Activated naive CD4-positive, alpha-beta T cell treated with anti-CD3 and anti-CD28 coated beads, Interleukin-2, amount 10 ng/mL, durations not matched to agents 7 days and 5 days (primary cell): ENCODE data around the gene LMTK2.

ENCODE experiments used
- CTCF ChIA-PET: fragments of 350-600 bp; sonication (Branson Sonifier 250); formaldehyde crosslinking; loops from one replicate; lab custom pipeline; 2021; ENCODE audit warnings: antibody characterized with exemption; lab: Charles Lee
- DNase-seq: peaks from one replicate; pipeline ENCODE4 v3.0.0-alpha.2; 2020
- H3K27ac Mint-ChIP-seq: one replicate; pipeline ENCODE4 v1.8.0; 2021; ENCODE audit warnings: mild to moderate bottlenecking, moderate library complexity, mixed read lengths
- H3K27me3 Mint-ChIP-seq: one replicate; pipeline ENCODE4 v1.8.0; 2021; ENCODE audit warnings: mild to moderate bottlenecking, mixed read lengths
- H3K36me3 Mint-ChIP-seq: one replicate; pipeline ENCODE4 v1.8.0; 2021; ENCODE audit warnings: mixed read lengths
- H3K4me1 Mint-ChIP-seq: one replicate; pipeline ENCODE4 v1.8.0; 2021; ENCODE audit warnings: mixed read lengths
- H3K4me3 Mint-ChIP-seq: one replicate; pipeline ENCODE4 v1.8.0; 2021; ENCODE audit warnings: mild to moderate bottlenecking, moderate library complexity, mixed read lengths
- H3K9me3 Mint-ChIP-seq: one replicate; pipeline ENCODE4 v1.8.0; 2021; ENCODE audit warnings: mixed read lengths

LMTK2 gene

DNA sequence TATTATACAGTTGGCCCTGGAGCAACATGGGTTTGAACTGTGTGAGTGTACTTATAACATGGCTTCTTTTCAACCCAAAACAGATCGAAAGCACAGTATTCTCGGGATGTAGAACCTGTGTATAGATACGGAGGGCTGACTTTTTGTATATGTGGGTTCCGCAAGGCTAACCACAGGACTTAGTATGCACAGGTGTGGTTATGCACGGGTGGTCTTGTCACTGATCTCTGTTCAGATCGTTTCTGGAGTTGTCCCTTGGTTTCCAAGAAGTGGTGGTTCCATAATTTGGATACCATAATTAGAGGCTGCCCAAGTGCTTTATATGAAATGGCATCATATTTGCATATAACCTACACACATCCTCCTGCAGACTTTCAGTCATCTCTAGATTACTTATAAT lies 93.7 kb downstream of the LMTK2 start:
- H3K4me3 Mint-ChIP-seq = no peak overlapping the region
- H3K27ac Mint-ChIP-seq = peak overlapping the region; percentile 49
- CTCF ChIA-PET = no interaction called here
- no peak for DNase-seq
- H3K36me3 Mint-ChIP-seq = peaks cover 36% of the 10 kb centered on the region
- peaks cover 55% of the 10 kb centered on the region for H3K4me1 Mint-ChIP-seq
- H3K27me3 Mint-ChIP-seq = no peaks in the 10 kb centered on the region
- H3K9me3 Mint-ChIP-seq = peaks cover 3% of the 10 kb centered on the region

DNA sequence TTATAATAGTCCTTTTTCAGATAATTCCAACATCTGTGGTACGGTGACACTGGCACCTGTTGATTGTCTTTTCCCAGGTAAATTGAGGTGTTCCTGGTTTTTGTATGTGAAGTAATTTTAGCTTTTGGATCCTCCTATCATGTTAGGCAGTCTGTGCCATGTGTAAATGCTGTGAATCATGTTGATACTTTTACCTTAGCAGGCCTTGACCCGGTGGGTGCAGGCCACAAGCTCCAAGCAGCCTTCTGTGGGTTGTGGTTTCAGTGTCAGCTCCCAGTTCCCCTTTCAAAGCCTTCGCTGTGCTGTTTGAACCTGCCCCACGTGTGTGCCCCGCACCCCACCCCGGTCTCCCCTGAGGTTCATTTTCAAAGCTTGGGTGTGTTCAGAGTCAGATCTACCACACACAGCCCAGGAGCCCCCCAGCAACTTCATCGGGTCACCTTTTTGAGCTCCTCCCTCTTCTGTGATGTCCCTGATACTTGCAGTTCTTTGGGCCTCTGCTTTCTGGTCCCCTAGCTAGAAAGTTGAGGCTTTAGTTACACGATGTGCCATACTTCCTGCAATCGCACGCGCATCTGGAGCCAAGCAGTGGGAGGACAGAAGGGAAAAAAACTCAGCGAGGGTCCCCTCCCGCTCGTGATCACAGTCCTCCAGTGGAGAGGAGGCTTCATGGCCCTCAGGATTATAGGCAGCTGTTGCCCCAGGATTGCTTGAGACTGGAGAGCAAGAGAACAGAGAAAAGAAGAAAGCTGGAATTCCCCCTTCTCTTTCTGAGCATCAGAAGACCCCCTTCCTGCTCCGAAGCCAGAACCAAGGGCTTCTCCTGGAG lies 95.9 kb downstream of the LMTK2 start:
- CTCF ChIA-PET = interaction anchor here (1.0 to 1.1 kb wide), 2 partner anchors 34 to 36 kb away, joined by 4 to 5 read pairs; no protein-coding TSS in a partner anchor
- H3K27ac Mint-ChIP-seq = peak overlapping the region; percentile 92
- peaks cover 57% of the 10 kb centered on the region for H3K4me1 Mint-ChIP-seq
- H3K36me3 Mint-ChIP-seq = peaks cover 48% of the 10 kb centered on the region
- no peaks in the 10 kb centered on the region for H3K27me3 Mint-ChIP-seq
- DNase-seq = peak; percentile 85
- H3K9me3 Mint-ChIP-seq = peaks cover 3% of the 10 kb centered on the region
- H3K4me3 Mint-ChIP-seq = peak overlapping the region; percentile 69

DNA sequence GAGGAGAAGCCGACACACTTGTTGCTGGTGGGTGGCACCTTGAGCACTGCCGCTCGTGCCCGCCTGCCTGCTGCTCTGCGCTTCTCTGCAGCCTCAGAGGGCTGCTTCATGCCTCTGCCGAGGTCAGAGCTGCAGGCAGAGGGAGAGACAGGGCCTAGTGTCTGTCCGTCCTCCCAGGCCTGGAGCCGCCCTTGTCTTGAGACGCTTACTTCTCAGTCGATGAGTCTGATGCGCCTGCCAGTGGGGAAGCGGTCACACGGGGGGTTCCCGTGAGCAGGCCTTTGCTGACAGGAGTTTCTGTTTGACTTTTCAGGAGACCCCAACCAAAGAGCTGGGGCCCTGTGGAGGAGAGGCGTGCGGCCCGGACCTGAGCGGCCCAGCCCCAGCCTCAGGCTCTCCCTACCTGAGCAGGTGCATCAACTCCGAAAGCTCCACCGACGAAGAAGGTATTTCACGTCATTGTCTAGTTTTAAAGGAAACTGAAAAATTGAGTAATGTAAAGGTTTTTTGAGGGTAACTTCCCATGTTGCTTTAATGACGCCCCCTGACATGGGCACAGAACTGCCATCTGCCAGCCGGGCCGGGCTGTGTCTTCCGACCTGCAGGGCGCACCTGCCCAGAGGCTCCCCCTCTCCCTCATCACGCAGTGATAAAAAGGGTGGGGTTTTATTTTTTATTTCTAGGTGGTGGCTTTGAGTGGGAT lies 96.8 kb downstream of the LMTK2 start:
- Mint-ChIP-seq H3K27me3 (no peaks in the 10 kb centered on the region), H3K4me1 (peaks cover 57% of the 10 kb centered on the region), H3K4me3 (peak overlapping the region; percentile 9), H3K36me3 (peaks cover 49% of the 10 kb centered on the region), H3K9me3 (peaks cover 3% of the 10 kb centered on the region), H3K27ac (peak overlapping the region; percentile 92)
- no peak for DNase-seq
- CTCF ChIA-PET = interaction anchor here (0.9 to 1.0 kb wide), 2 partner anchors 35 to 36 kb away, joined by 3 to 4 read pairs; no protein-coding TSS in a partner anchor

DNA sequence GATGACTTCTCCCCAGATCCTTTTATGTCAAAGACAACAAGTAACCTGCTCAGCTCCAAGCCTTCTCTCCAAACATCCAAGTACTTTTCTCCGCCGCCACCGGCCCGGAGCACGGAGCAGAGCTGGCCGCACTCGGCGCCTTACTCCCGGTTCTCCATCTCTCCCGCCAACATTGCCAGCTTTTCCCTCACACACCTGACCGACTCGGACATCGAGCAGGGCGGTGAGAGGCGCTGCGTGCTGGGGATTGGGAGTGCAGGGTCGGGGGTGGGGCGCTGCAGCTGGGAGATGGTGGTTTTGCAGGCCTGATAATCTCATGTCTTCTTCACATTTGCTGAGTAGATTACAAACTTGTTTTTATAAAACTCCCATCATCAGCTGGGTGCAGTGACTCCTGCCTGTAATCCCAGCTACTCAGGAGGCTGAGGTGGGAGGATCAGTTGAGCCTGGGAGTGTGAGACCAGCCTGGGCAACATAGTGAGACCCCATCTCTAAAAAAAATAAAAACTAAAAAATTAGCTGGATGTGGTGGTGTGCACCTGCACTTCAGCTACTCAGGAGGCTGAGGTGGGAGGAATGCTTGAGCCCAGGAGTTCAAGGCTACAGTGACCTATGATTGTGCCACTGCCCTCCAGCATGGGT lies 97.4 kb downstream of the LMTK2 start:
- peak overlapping the region; percentile 9 for H3K4me3 Mint-ChIP-seq
- no peaks in the 10 kb centered on the region for H3K27me3 Mint-ChIP-seq
- peaks cover 47% of the 10 kb centered on the region for H3K36me3 Mint-ChIP-seq
- CTCF ChIA-PET = interaction anchor here (0.9 kb wide), 1 partner anchor 36 kb away, joined by 3 read pairs; no protein-coding TSS in a partner anchor
- H3K27ac Mint-ChIP-seq = peak overlapping the region; percentile 49
- no peak for DNase-seq
- H3K4me1 Mint-ChIP-seq = peaks cover 56% of the 10 kb centered on the region
- peaks cover 2% of the 10 kb centered on the region for H3K9me3 Mint-ChIP-seq

DNA sequence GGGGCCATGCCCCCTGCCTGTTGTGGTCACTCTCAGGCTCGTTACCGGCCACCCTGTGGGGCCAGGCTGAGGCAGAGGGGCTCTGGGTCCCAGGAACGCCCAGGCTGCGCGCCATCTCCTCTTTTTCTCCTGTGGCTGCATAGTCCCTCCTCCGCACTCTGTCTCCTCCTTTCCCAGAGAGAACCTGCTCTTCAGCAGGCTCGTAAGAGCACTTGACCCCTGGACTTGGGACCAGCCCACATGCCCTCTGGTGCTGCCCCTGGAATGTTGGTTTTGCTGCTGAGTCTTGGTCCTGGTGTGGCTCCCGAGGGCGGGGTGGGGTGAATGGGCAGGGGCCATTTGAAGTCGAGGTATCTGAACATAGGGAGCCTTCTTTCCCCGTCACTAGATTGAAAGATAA lies 98.0 kb downstream of the LMTK2 start:
- H3K27ac Mint-ChIP-seq = peak overlapping the region; percentile 11
- no peaks in the 10 kb centered on the region for H3K27me3 Mint-ChIP-seq
- CTCF ChIA-PET = no interaction called here
- no peak overlapping the region for H3K4me3 Mint-ChIP-seq
- H3K4me1 Mint-ChIP-seq = peaks cover 52% of the 10 kb centered on the region
- no peak for DNase-seq
- peaks cover 43% of the 10 kb centered on the region for H3K36me3 Mint-ChIP-seq
- no peaks in the 10 kb centered on the region for H3K9me3 Mint-ChIP-seq

DNA sequence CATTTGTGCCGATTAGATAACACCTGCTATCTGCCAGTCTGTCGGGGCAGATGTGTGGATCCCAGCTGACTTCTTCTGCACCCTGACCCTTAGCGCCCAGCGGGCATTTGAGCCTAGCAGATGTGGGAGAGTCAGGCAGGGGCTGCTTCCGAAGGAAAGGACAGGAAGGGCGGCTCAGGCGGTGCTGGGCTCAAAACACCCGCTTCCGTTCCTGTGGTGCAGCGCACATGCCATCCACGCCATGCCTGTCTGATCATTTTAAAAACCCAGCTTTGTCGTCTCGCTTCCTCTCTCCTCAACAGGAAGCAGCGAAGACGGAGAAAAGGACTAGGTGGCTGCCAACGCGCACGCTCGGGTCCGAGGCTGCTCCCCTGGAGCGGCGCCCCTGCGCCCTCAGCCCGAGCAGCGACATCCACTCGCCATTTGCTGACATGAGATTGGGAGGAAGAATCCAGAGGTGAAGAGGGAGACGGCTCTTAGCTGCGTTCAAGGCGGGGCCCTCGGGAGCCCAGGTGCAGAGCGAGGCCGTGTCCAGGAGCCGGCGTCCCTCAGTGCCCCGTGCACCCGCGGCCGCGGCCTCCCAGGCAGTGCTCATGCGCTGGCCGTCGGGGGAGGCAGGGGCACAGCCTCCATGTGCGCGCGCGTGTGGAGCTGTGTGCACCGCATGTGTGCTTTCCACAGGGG lies 98.6 kb downstream of the LMTK2 start:
- H3K27ac Mint-ChIP-seq = peak overlapping the region; percentile 72
- H3K4me1 Mint-ChIP-seq = peaks cover 48% of the 10 kb centered on the region
- H3K4me3 Mint-ChIP-seq = no peak overlapping the region
- no peaks in the 10 kb centered on the region for H3K27me3 Mint-ChIP-seq
- CTCF ChIA-PET = no interaction called here
- H3K9me3 Mint-ChIP-seq = no peaks in the 10 kb centered on the region
- DNase-seq = no peak
- peaks cover 39% of the 10 kb centered on the region for H3K36me3 Mint-ChIP-seq

DNA sequence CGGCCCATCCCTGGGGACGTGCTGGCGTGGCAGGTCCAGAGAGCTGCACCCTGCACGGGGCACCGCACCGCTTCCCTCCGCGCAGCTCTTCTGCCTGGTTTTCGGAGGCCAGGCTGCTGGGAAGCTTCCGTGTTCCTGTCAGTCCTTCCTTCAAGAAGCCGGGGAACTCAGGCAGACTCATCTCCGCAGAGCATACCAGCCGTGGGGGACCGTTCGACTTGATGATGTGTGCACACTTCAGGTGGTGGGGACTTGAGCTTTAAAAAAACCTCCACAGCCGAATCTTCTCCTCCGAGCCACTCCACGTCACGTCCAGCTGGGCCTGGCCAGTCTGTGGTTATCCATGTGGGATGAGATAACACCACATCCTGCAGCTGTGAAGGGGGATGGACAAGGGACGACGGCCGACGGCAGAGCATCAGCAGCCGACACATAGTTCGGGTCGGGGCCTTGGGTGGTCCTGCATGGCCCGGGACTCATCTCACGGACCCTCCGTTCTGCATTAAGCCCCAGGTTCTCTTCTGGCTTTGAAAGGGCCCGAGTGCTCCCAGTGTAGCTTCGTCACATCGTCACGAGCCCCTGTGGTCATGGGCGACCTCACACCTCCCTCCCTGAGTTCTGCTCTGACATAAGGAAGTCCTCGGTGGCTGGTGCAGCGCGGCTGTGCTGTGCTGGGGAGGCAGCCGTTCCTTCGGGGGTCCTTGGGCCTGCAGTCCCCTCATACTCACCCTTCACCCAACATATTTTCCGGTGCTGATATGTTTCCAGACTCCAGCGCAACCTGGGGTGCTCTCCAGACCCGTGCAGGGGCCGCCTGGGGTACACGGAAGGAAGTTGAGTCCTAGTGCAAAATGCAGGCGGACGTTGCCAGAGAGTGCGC lies 100.0 kb downstream of the LMTK2 start:
- Mint-ChIP-seq H3K4me3 (no peak overlapping the region), H3K27me3 (peaks cover 2% of the 10 kb centered on the region), H3K4me1 (peaks cover 36% of the 10 kb centered on the region), H3K27ac (no peak overlapping the region), H3K36me3 (peaks cover 35% of the 10 kb centered on the region), H3K9me3 (no peaks in the 10 kb centered on the region)
- CTCF ChIA-PET = no interaction called here
- DNase-seq = no peak

DNA sequence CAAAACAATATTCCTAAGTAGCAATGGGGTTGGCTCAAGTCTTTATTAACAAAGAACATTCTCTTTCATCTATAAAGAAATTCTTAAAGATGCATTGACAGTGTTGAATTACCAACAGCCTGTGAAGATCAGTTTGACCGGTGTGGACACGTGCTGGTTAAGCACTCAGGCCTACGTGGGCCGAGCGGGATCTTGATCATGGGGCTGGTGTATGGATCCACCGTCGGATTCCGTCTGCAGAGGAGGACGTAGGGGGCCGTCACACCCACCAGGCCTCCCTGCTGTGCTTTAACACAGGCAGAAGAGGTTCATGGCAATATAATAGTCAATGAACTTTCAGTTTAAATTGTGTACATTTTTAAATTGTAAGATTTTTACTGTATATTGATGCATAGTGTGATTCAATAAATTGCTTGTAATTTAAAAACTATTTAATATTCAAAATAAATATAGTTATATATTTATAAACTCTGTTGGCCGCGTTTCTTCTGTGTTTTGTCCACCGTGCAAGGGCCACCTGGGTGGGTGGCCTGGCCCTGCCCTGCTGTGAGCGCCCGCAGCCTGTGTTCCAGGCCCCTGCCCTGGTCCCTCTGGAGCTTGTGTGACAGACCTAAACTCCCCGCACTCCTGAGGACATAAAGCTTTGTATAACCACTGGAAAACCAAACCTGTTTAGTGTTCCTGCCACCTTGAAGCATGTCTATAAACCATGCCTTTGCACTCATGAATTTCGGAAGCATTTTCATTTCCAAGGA lies 102.7 kb downstream of the LMTK2 start:
- Mint-ChIP-seq H3K4me1 (peaks cover 13% of the 10 kb centered on the region), H3K9me3 (no peaks in the 10 kb centered on the region), H3K36me3 (peaks cover 20% of the 10 kb centered on the region), H3K27me3 (peaks cover 9% of the 10 kb centered on the region), H3K4me3 (no peak overlapping the region), H3K27ac (no peak overlapping the region)
- peak; percentile 7 for DNase-seq
- CTCF ChIA-PET = no interaction called here

DNA sequence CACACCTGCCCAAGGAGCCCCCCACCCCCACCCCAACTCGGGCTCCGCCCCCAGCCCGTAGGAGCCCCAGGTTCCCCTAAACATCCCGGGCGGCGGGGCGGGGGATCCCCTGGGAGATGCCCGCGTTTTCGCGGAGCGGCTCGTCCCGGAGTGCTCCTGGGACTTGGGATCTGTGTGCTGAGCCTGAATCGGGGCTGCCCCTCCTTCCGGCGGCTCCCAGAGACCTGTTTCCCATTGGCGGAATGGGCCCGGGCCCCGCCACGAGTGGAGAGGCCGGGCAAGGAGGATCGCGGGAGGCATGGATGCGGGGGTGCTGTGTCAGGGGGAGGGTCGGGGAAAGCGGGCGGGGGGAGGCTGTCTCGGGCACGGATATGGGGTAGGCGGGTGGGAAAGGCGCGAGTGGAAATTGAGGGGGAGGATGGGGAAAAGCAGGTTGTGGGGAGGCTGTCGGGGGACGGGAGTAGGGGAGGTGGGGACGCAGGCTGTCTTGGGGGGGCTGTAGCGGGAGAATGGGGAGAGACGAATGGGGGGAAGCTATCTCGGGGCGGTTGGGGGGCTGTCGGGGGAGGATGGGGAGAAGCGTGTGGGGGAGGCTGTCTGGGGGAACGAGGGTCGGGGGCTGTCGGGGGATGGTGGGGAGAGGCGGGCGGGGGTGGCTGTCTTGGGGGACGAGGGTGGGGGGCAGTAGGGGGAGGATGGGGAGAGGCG lies 104.0 kb downstream of the LMTK2 start:
- Mint-ChIP-seq H3K9me3 (no peaks in the 10 kb centered on the region), H3K4me3 (no peak overlapping the region), H3K27me3 (peaks cover 9% of the 10 kb centered on the region), H3K36me3 (peaks cover 16% of the 10 kb centered on the region), H3K4me1 (peaks cover 6% of the 10 kb centered on the region), H3K27ac (no peak overlapping the region)
- CTCF ChIA-PET = no interaction called here
- DNase-seq = peak; percentile 21

DNA sequence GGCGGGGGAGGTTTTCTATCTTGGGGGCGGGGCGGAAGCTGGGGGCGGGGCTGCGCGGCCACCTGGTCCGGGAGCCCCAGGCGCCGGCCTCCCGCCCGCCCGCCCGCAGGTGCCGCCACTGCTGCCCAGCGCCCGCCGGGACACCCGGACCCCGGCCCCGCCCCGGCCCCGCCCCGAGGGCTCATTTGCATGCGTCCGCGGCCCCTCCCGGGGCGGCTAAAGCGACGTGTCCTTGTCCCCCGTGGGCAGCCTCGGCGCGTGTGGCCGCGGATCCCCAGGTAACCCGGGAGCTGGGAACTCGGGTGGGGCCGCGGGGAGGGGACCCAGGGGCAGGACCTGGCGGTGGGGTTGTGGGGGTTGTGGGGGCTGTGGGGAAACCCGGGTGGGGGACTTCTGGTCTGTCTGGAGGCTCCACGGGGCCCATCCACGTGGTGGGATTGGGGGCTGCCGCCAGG lies 104.6 kb downstream of the LMTK2 start, which contains the start of gene BHLHA15:
BHLHA15 (plus strand) TSS at position 219 of the 455 bp plus-strand sequence. CDS start 871 bp downstream, outside the sequence.
- DNase-seq = peak; percentile 66
- peak within 1 kb of the TSS; percentile 50 for H3K4me3 Mint-ChIP-seq
- peaks cover 9% of the 10 kb centered on the region for H3K27me3 Mint-ChIP-seq
- H3K9me3 Mint-ChIP-seq = no peaks in the 10 kb centered on the region
- peaks cover 13% of the 10 kb centered on the region for H3K36me3 Mint-ChIP-seq
- CTCF ChIA-PET = no interaction called here
- H3K4me1 Mint-ChIP-seq = peaks cover 4% of the 10 kb centered on the region
- no peak within 1 kb of the TSS for H3K27ac Mint-ChIP-seq

DNA sequence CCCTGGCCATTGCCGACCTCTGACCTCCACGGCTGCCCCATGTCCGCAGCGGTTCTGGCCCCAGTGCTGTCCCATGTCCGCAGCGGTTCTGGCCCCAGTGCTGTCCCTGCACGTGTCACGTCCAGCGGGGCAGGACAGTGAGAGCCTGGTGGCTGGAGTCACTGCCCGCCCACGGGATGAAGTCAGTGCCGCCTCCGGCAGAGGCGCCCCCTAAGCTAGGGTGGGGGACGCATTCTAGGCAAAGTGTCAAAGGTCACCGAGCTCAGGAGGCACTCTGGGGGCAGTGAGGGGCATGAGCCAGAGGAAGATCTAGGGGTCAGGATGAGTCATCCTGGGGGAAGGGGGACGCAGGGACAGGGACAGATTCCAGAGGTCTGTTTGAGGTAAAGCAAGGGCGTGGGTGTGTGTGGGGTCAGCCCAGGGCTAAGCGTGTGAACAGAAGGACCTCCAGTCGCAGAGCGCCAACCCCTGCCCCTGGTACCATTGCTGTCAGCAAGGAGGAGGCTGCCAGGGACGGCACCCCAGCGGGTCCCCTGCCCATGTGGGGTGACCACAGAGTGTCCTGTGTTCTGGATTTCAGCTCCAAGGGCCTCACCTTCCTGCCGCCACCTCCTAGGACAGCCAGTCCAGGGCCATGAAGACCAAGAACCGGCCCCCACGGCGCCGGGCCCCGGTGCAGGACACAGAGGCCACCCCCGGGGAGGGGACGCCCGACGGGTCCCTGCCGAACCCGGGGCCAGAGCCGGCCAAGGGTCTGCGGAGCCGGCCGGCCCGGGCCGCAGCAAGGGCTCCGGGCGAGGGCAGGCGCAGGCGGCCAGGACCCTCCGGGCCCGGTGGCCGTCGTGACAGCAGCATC lies 105.2 kb downstream of the LMTK2 start:
- H3K4me3 Mint-ChIP-seq = peak overlapping the region; percentile 50
- CTCF ChIA-PET = no interaction called here
- H3K9me3 Mint-ChIP-seq = no peaks in the 10 kb centered on the region
- peaks cover 11% of the 10 kb centered on the region for H3K36me3 Mint-ChIP-seq
- H3K27ac Mint-ChIP-seq = no peak overlapping the region
- DNase-seq = peak; percentile 22
- H3K4me1 Mint-ChIP-seq = peaks cover 4% of the 10 kb centered on the region
- peaks cover 9% of the 10 kb centered on the region for H3K27me3 Mint-ChIP-seq
